Natural killer cell (primary cell): ENCODE measurements around the gene CAV3. TPM values are rescaled to one million over a fixed set of nuclear protein-coding genes. Genes with fewer than 3 reads are reported as not detected.

ENCODE experiments used
- ATAC-seq, 3 donors: fragments of 150-1000 bp in 2 of 3; fragments of 200-7000 bp in 1 of 3; cut with Tn5 transposase; 1 replicate in 1 of 3; 2 replicates in 2 of 3; pipeline ENCODE4 v1.10.0; 2021; ENCODE audit warnings: mild to moderate bottlenecking in 2 of 3, moderate library complexity in 2 of 3
- DNase-seq, 2 donors: peaks; one replicate each; pipeline versions ENCODE4 v3.0.0 to v3.0.0-alpha.2; 2013 to 2021; ENCODE audit warnings: mixed read lengths in 1 of 2
- H3K27ac ChIP-seq: one replicate; pipeline ENCODE4 v1.5.1; 2013; ENCODE audit warnings: mild to moderate bottlenecking, low read length
- H3K27me3 ChIP-seq: one replicate; pipeline ENCODE4 v1.6.1; 2013; ENCODE audit warnings: low read length; ENCODE audit not compliant: control insufficient read depth, insufficient read depth
- H3K36me3 ChIP-seq: one replicate; pipeline ENCODE4 v1.6.1; 2013; ENCODE audit warnings: low read length; ENCODE audit not compliant: control insufficient read depth, insufficient read depth
- H3K4me1 ChIP-seq: one replicate; pipeline ENCODE4 v1.6.1; 2013; ENCODE audit warnings: low read length; ENCODE audit not compliant: control insufficient read depth, insufficient read depth
- H3K4me3 ChIP-seq: one replicate; pipeline ENCODE4 v1.5.1; 2013; ENCODE audit warnings: low read length
- H3K9me3 ChIP-seq: one replicate; pipeline ENCODE4 v1.6.1; 2013; ENCODE audit warnings: low read length; ENCODE audit not compliant: control insufficient read depth, insufficient read depth
- H3K27ac Mint-ChIP-seq, 2 donors: one replicate each; pipeline ENCODE4 v1.8.0; 2022; ENCODE audit warnings: mild to moderate bottlenecking in 2 of 2, mixed read lengths in 2 of 2, moderate library complexity in 1 of 2
- H3K27me3 Mint-ChIP-seq, 2 donors: one replicate each; pipeline ENCODE4 v1.8.0; 2022; ENCODE audit warnings: low read depth in 2 of 2, mixed read lengths in 2 of 2
- H3K36me3 Mint-ChIP-seq: one replicate; pipeline ENCODE4 v1.8.0; 2022; ENCODE audit warnings: mixed read lengths
- H3K4me1 Mint-ChIP-seq, 2 donors: one replicate each; pipeline ENCODE4 v1.8.0; 2022; ENCODE audit warnings: mixed read lengths in 2 of 2
- H3K4me3 Mint-ChIP-seq: one replicate; pipeline ENCODE4 v1.8.0; 2022; ENCODE audit warnings: mild to moderate bottlenecking, moderate library complexity, mixed read lengths
- H3K9me3 Mint-ChIP-seq, 2 donors: one replicate each; pipeline ENCODE4 v1.8.0; 2022; ENCODE audit warnings: mixed read lengths in 2 of 2
- WGBS: methylation state at CpG from one replicate; pipeline ENCODE4 v1.1.7; 2013; ENCODE audit warnings: missing lambda C conversion rate; ENCODE audit not compliant: insufficient coverage; 5-methylcytosine and 5-hydroxymethylcytosine counted together
- intact Hi-C: fragments of 100-400 bp; cut with micrococcal nuclease; formaldehyde crosslinking; loops from one replicate; pipeline ENCODE4 v1.14.2; 2022
- total RNA-seq, 4 donors: library from RNA; stranded (reverse); fragments of 120-200 nt in 1 of 4; gene quantifications; one replicate each; pipeline versions ENCODE4 v1.2.3 to v1.2.4, GENCODE V29; 2013 to 2022
- TF ChIP-seq, protein P1 (sequence below): fragments of 200-600 bp; IDR thresholded peaks from one replicate; pipeline ENCODE4 v1.8.0; 2022; ENCODE audit warnings: antibody characterized with exemption

CAV3 gene
- total RNA-seq, 3 donors from 2014 or later (not counting 1 experiment from before 2014, with no cell fraction given), result not detected

GRCh38 chr3:8767667-8768363, 34.2 kb downstream of the CAV3 start:
- Mint-ChIP-seq H3K4me3 (no peak overlapping the region), H3K36me3 (no peaks in the 10 kb centered on the region), H3K4me1 (peaks cover 13% of the 10 kb centered on the region in 2 donors), H3K27me3 (peaks cover 16 to 35% of the 10 kb centered on the region in 2 donors), H3K27ac (no peak overlapping the region), H3K9me3 (no peaks in the 10 kb centered on the region)
- Histone ChIP-seq H3K9me3 (no peaks in the 10 kb centered on the region), H3K27me3 (peaks cover 9% of the 10 kb centered on the region), H3K27ac (no peak overlapping the region), H3K36me3 (no peaks in the 10 kb centered on the region), H3K4me3 (no peak overlapping the region), H3K4me1 (peaks cover 10% of the 10 kb centered on the region)
- TF ChIP-seq, protein P1, sequence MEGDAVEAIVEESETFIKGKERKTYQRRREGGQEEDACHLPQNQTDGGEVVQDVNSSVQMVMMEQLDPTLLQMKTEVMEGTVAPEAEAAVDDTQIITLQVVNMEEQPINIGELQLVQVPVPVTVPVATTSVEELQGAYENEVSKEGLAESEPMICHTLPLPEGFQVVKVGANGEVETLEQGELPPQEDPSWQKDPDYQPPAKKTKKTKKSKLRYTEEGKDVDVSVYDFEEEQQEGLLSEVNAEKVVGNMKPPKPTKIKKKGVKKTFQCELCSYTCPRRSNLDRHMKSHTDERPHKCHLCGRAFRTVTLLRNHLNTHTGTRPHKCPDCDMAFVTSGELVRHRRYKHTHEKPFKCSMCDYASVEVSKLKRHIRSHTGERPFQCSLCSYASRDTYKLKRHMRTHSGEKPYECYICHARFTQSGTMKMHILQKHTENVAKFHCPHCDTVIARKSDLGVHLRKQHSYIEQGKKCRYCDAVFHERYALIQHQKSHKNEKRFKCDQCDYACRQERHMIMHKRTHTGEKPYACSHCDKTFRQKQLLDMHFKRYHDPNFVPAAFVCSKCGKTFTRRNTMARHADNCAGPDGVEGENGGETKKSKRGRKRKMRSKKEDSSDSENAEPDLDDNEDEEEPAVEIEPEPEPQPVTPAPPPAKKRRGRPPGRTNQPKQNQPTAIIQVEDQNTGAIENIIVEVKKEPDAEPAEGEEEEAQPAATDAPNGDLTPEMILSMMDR, result no peak
- 5% methylated on average over 74 of the region's 74 CpGs for WGBS
- no peak for DNase-seq
- no peak for ATAC-seq
- intact Hi-C loops, result no loop called here

DNA sequence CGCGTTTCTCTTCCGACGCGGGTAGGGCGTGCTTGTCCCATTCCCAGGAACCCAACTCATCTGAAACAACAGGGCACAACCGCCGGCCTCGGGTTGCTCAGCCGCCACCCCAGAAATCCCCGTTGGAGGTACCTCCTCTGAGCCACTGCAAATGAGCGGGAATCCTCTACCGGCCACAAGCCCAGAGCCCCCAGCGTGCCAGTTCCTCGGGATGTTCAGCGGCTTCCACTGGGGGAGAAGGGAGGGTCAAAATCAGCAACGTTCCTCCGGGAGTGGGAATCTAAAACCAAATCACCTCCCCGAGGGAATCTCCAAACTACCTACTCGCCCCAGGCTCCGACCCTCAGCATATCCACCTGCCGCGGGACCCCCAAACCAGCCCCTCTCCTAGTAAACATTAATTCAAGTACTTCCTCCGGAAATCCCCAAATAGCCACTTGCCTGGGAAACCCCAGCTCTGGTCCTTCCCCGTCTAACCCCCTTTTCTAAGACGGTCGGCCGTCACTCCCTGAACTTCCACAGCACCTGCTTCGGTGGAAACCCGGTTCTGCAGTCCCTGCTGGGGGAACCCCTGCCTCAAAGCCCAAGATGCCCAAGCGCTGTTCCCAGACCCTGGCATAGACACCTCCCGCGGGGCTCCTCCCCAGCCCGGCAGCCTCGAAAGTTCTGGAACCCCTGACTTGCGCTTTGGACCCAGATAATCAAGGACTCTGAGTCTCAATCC, 34.9 kb downstream of the CAV3 start:
- no peak overlapping the region for H3K4me3 Mint-ChIP-seq
- Histone ChIP-seq H3K4me1 (peaks cover 10% of the 10 kb centered on the region), H3K4me3 (no peak overlapping the region), H3K9me3 (no peaks in the 10 kb centered on the region), H3K27me3 (peaks cover 9% of the 10 kb centered on the region), H3K36me3 (no peaks in the 10 kb centered on the region), H3K27ac (no peak overlapping the region)
- H3K36me3 Mint-ChIP-seq, result no peaks in the 10 kb centered on the region
- ATAC-seq, result no peak
- no peak for DNase-seq
- TF ChIP-seq, protein P1, result no peak
- H3K4me1 Mint-ChIP-seq, result peaks cover 13% of the 10 kb centered on the region in 2 donors
- H3K27ac Mint-ChIP-seq, result no peak overlapping the region
- intact Hi-C loops, result no loop called here
- H3K9me3 Mint-ChIP-seq, result no peaks in the 10 kb centered on the region
- 5% methylated on average over 35 of the region's 36 CpGs for WGBS
- peaks cover 16 to 35% of the 10 kb centered on the region in 2 donors for H3K27me3 Mint-ChIP-seq

DNA sequence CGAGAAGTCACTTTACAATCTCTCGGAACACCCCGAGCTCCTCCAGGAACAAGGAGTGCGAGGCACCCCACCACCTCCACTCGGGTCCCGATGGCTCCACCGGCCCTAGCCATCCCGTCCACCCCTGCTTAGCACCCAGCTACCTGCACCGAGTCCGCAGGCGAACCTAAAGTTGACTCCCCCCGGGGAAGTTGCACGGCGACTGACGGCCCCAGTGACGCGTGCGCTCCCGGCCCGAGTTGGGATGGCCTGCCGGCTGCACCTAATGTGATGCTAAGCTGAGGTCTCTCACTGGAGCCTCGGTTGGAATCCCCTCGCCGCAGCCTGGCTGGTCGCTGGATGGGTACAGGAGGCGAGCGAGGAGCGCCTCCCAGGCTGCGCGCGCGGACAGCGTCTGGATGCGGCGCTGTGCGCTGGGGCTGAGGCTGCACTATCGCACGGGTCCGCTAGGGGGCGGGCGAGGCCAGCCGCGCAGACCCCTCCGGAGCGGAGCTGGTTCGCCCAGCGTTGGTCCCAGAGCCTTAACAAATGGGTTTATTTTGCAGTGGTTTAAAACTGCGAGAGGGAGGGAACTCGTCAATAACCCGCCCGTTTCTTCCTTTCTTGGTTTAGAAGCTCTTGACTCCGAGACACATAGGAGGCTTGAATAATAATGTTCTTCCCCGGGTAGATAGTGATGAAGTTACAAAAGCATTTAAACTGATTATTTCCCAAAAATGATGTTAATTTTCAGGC, 35.7 kb downstream of the CAV3 start, which contains the start of gene OXTR:
Gene OXTR (minus strand): TSS at position 526 of the 735 bp plus-strand sequence. CDS start 1,426 bp downstream, outside the sequence.
- ATAC-seq (peak; percentile 67 to 93 (median 77)), DNase-seq (peak; percentile 35 to 57)
- H3K4me3 Mint-ChIP-seq, result no peak within 1 kb of the TSS
- TF ChIP-seq, protein P1, result peak; percentile 83
- no peak within 1 kb of the TSS for H3K27ac Mint-ChIP-seq
- intact Hi-C loops, result no loop called here
- Histone ChIP-seq H3K9me3 (no peaks in the 10 kb centered on the region), H3K27ac (no peak within 1 kb of the TSS), H3K36me3 (no peaks in the 10 kb centered on the region), H3K27me3 (peaks cover 9% of the 10 kb centered on the region), H3K4me3 (no peak within 1 kb of the TSS), H3K4me1 (peaks cover 10% of the 10 kb centered on the region)
- H3K27me3 Mint-ChIP-seq, result peaks cover 16 to 35% of the 10 kb centered on the region in 2 donors
- H3K4me1 Mint-ChIP-seq, result peaks cover 13% of the 10 kb centered on the region in 2 donors
- H3K9me3 Mint-ChIP-seq, result no peaks in the 10 kb centered on the region
- 8% methylated on average over 51 of the region's 53 CpGs for WGBS
- no peaks in the 10 kb centered on the region for H3K36me3 Mint-ChIP-seq
